GM21447 (cell line): ENCODE data around the gene NDOR1.
"Not testable (repeated sequence)": the region's sequence is repeated elsewhere in the genome, so short reads cannot be mapped to it uniquely, and the experiment has no call there.

Source experiments
- ATAC-seq: cut with Tn5 transposase; IDR thresholded peaks from one replicate; pipeline ENCODE4 v1.9.1; 2021; ENCODE audit not compliant: unreplicated experiment

NDOR1 gene

GRCh38 chr9:137256362-137256761 lies 50.9 kb downstream of the NDOR1 start:
- ATAC-seq, result no peak

- no peak for ATAC-seq
Measured at GRCh38 chr9:137256856-137257255, 51.4 kb downstream of the NDOR1 start.

- ATAC-seq, result not testable (repeated sequence)
Measured at GRCh38 chr9:137262173-137262908, 56.8 kb downstream of the NDOR1 start.

- no peak for ATAC-seq
Measured at GRCh38 chr9:137262909-137263285, 57.4 kb downstream of the NDOR1 start.

- no peak for ATAC-seq
Measured at GRCh38 chr9:137263506-137263905, 58.0 kb downstream of the NDOR1 start.

- no peak for ATAC-seq
Measured at GRCh38 chr9:137264067-137264466, 58.6 kb downstream of the NDOR1 start.

- ATAC-seq, result no peak
Measured at GRCh38 chr9:137265496-137266161, 60.1 kb downstream of the NDOR1 start.

GRCh38 chr9:137266162-137266527 lies 60.6 kb downstream of the NDOR1 start:
- no peak for ATAC-seq
